ENCODE data around the gene RASAL3. TPM values are rescaled to one million over a fixed set of nuclear protein-coding genes. Genes with fewer than 3 reads are reported as not detected.
"Not testable (repeated sequence)": the region's sequence is repeated elsewhere in the genome, so short reads cannot be mapped to it uniquely, and the experiment has no call there.

The RASAL3 gene
- total RNA-seq, 1 experiment from 2014 or later, result not detected

GRCh38 chr19:15487038-15487437 lies 22.7 kb upstream of the RASAL3 start:
- Histone ChIP-seq H3K27me3 (replicated peaks) (no peaks in the 10 kb centered on the region), H3K36me3 (no peaks in the 10 kb centered on the region), H3K27ac (no peak overlapping the region), H3K4me3 (no peak overlapping the region), H3K9me3 (replicated peaks) (no peaks in the 10 kb centered on the region), H3K4me1 (replicated peaks) (no peaks in the 10 kb centered on the region)
- no peak for DNase-seq (ENCODE audit: low read depth in 1 of 2, low spot score in 2 of 2)

- not testable (repeated sequence) for H3K36me3 ChIP-seq; H3K9me3 ChIP-seq (replicated peaks); DNase-seq (ENCODE audit: low read depth in 1 of 2, low spot score in 2 of 2); H3K27me3 ChIP-seq (replicated peaks); H3K4me1 ChIP-seq (replicated peaks); H3K4me3 ChIP-seq; H3K27ac ChIP-seq
Measured at GRCh38 chr19:15485768-15486167, 21.4 kb upstream of the RASAL3 start.

- H3K27ac ChIP-seq; H3K4me3 ChIP-seq; H3K4me1 ChIP-seq (replicated peaks); H3K36me3 ChIP-seq; DNase-seq (ENCODE audit: low read depth in 1 of 2, low spot score in 2 of 2); H3K27me3 ChIP-seq (replicated peaks); H3K9me3 ChIP-seq (replicated peaks): not testable (repeated sequence)
Measured at GRCh38 chr19:15480996-15481395, 16.7 kb upstream of the RASAL3 start.

- Histone ChIP-seq H3K27me3 (replicated peaks) (no peaks in the 10 kb centered on the region), H3K9me3 (replicated peaks) (no peaks in the 10 kb centered on the region), H3K4me1 (replicated peaks) (no peaks in the 10 kb centered on the region), H3K27ac (no peak within 1 kb of the TSS), H3K36me3 (no peaks in the 10 kb centered on the region), H3K4me3 (no peak within 1 kb of the TSS)
- no peak for DNase-seq (ENCODE audit: low read depth in 1 of 2, low spot score in 2 of 2)
Measured at GRCh38 chr19:15479391-15480345, 15.3 kb upstream of the RASAL3 start, which contains the start of gene PGLYRP2. TSS of gene PGLYRP2 (minus strand) at chr19:15479501. CDS start at chr19:15479371, 130 bp downstream.

- Histone ChIP-seq H3K4me1 (replicated peaks) (no peaks in the 10 kb centered on the region), H3K27ac (no peak overlapping the region), H3K9me3 (replicated peaks) (no peaks in the 10 kb centered on the region; the same call in 1 of the 2 replicates), H3K27me3 (replicated peaks) (no peaks in the 10 kb centered on the region), H3K4me3 (no peak overlapping the region), H3K36me3 (no peaks in the 10 kb centered on the region)
- no peak for DNase-seq (ENCODE audit: low read depth in 1 of 2, low spot score in 2 of 2)
Measured at GRCh38 chr19:15476325-15476724, 12.0 kb upstream of the RASAL3 start.

- Histone ChIP-seq H3K4me1 (replicated peaks) (no peaks in the 10 kb centered on the region), H3K27me3 (replicated peaks) (no peaks in the 10 kb centered on the region), H3K9me3 (replicated peaks) (no peaks in the 10 kb centered on the region; the same call in 1 of the 2 replicates), H3K36me3 (no peaks in the 10 kb centered on the region), H3K27ac (no peak overlapping the region), H3K4me3 (no peak overlapping the region)
- DNase-seq (ENCODE audit: low read depth in 1 of 2, low spot score in 2 of 2), result no peak
Measured at GRCh38 chr19:15475611-15476010, 11.3 kb upstream of the RASAL3 start.

GRCh38 chr19:15475169-15475568 lies 10.8 kb upstream of the RASAL3 start:
- H3K9me3 ChIP-seq (replicated peaks), result no peaks in the 10 kb centered on the region; the same call in 1 of the 2 replicates
- no peak overlapping the region for H3K4me3 ChIP-seq

GRCh38 chr19:15473821-15474220 lies 9.5 kb upstream of the RASAL3 start:
- H3K4me1 ChIP-seq (replicated peaks); DNase-seq (ENCODE audit: low read depth in 1 of 2, low spot score in 2 of 2); H3K9me3 ChIP-seq (replicated peaks); H3K4me3 ChIP-seq; H3K36me3 ChIP-seq; H3K27ac ChIP-seq: not testable (repeated sequence)
- H3K27me3 ChIP-seq (replicated peaks), result peaks cover 12% of the 10 kb centered on the region; the same call in 1 of the 2 replicates

More at GRCh38 chr19:15475169-15475568, 10.8 kb upstream of the RASAL3 start:
- H3K27ac ChIP-seq, result no peak overlapping the region
- H3K36me3 ChIP-seq, result no peaks in the 10 kb centered on the region
- H3K27me3 ChIP-seq (replicated peaks), result no peaks in the 10 kb centered on the region
- H3K4me1 ChIP-seq (replicated peaks), result no peaks in the 10 kb centered on the region
- DNase-seq (ENCODE audit: low read depth in 1 of 2, low spot score in 2 of 2), result no peak

GRCh38 chr19:15471639-15472101 lies 7.3 kb upstream of the RASAL3 start:
- Histone ChIP-seq H3K27me3 (replicated peaks) (peaks cover 12% of the 10 kb centered on the region; the same call in 1 of the 2 replicates), H3K4me3 (no peak overlapping the region), H3K9me3 (replicated peaks) (no peaks in the 10 kb centered on the region; the same call in 1 of the 2 replicates), H3K36me3 (no peaks in the 10 kb centered on the region), H3K27ac (no peak overlapping the region), H3K4me1 (replicated peaks) (peaks cover 7% of the 10 kb centered on the region; the same call in 1 of the 2 replicates)
- no peak for DNase-seq (ENCODE audit: low read depth in 1 of 2, low spot score in 2 of 2)

- Histone ChIP-seq H3K9me3 (replicated peaks) (no peaks in the 10 kb centered on the region; the same call in 1 of the 2 replicates), H3K36me3 (no peaks in the 10 kb centered on the region), H3K27ac (no peak overlapping the region), H3K4me3 (no peak overlapping the region), H3K4me1 (replicated peaks) (peaks cover 7% of the 10 kb centered on the region; the same call in 1 of the 2 replicates), H3K27me3 (replicated peaks) (peaks cover 12% of the 10 kb centered on the region; the same call in 1 of the 2 replicates)
- DNase-seq (ENCODE audit: low read depth in 1 of 2, low spot score in 2 of 2), result no peak
Measured at GRCh38 chr19:15469513-15470297, 5.4 kb upstream of the RASAL3 start.

GRCh38 chr19:15468675-15469512 lies 4.5 kb upstream of the RASAL3 start:
- H3K36me3 ChIP-seq, result no peaks in the 10 kb centered on the region
- no peak overlapping the region for H3K4me3 ChIP-seq
- H3K4me1 ChIP-seq (replicated peaks), result peaks cover 7% of the 10 kb centered on the region; the same call in 1 of the 2 replicates
- no peak overlapping the region for H3K27ac ChIP-seq
- H3K27me3 ChIP-seq (replicated peaks), result peaks cover 12% of the 10 kb centered on the region; the same call in 1 of the 2 replicates
- no peak for DNase-seq (ENCODE audit: low read depth in 1 of 2, low spot score in 2 of 2)
- no peaks in the 10 kb centered on the region; the same call in 1 of the 2 replicates for H3K9me3 ChIP-seq (replicated peaks)

GRCh38 chr19:15467734-15468214 lies 3.4 kb upstream of the RASAL3 start:
- Histone ChIP-seq H3K4me1 (replicated peaks) (peaks cover 7% of the 10 kb centered on the region; the same call in 1 of the 2 replicates), H3K36me3 (no peaks in the 10 kb centered on the region), H3K27ac (no peak overlapping the region), H3K27me3 (replicated peaks) (peaks cover 12% of the 10 kb centered on the region; the same call in 1 of the 2 replicates), H3K4me3 (no peak overlapping the region), H3K9me3 (replicated peaks) (no peaks in the 10 kb centered on the region; the same call in 1 of the 2 replicates)
- no peak for DNase-seq (ENCODE audit: low read depth in 1 of 2, low spot score in 2 of 2)

Data from SJSA1 (cell line).